ENCODE measurements around the gene KNL1. TPM values are rescaled to one million over a fixed set of nuclear protein-coding genes. Genes with fewer than 3 reads are reported as not detected.
"Not testable (repeated sequence)": the region's sequence is repeated elsewhere in the genome, so short reads cannot be mapped to it uniquely, and the experiment has no call there.

KNL1 gene
- total and polyA plus RNA-seq, 4 donors: 8.7 to 13.7 (median 10.4) TPM

DNA sequence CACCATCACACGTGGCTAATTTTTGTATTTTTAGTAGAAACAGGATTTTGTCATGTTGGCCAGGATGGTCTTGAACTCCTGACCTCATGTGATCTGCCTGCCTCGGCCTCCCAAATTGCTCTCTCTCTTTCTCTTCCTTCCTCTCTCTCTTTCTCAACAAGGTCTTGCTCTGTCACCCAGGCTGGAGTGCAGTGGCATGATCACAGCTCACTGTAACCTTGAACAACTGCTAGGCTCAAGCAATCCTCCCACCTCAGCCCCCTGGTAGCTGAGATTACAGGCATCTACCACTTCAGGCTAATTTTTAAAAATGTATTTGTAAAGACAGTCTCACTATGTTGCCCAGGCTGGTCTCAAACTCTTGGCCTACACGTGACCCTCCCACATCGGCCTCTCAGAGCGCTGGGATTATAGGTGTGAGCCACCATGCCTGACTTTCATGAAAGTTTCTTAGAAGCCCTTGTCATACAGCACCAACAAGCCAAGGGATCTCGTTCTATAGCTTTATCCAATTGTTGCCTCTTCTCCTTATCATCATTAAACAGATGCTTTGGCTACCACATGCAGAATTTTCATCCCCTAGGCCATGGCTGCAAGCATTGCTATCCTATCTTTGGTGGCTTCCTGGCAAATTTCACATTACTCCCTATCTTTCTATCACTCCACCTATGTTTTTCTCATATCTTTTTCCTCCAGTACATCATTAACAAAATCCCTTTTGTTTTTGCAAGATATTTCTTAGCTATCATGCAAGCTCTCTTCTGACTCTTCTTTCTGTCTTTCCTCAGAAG, 34.9 kb upstream of the KNL1 start:
- peaks cover 13% of the 10 kb centered on the region for H3K4me1 ChIP-seq (ENCODE audit: control insufficient read depth, insufficient read depth, low read length)
- H3K27ac ChIP-seq (ENCODE audit: low read depth, low read length): no peak overlapping the region
- H3K9me3 ChIP-seq (ENCODE audit: control insufficient read depth, insufficient read depth, low read length): no peaks in the 10 kb centered on the region
- 96% methylated on average over 5 of the region's 6 CpGs for WGBS (ENCODE audit: insufficient coverage)
- peaks cover 9% of the 10 kb centered on the region for H3K36me3 ChIP-seq (ENCODE audit: control insufficient read depth, insufficient read depth, low read length)
- H3K27me3 ChIP-seq (ENCODE audit: control insufficient read depth, insufficient read depth, low read length): no peaks in the 10 kb centered on the region
- no peak overlapping the region for H3K4me3 ChIP-seq (ENCODE audit: low read depth, low read length)
- DNase-seq (ENCODE audit: low read depth in 4 of 6, low spot score in 6 of 6): no peak

DNA sequence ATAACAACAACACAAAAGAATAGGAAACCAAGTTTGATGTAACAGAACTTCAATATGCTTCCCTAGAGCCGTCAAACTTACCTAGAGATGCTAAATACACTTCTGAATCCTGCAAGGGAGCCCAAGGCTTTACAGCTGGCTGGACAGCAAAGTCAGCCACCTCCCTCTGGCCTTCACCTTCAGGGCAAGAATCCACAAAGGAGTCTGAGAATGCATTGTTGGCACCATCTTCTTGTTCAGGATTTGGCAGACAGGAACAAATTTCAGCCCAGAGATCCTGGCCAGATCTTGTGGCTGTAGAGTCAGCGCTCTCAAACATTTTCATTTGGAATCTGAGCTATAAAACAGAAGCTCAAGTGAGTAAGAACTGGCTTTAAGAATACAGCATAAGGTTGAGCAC, 31.4 kb upstream of the KNL1 start:
- no peak overlapping the region for H3K4me3 ChIP-seq (ENCODE audit: low read depth, low read length)
- H3K36me3 ChIP-seq (ENCODE audit: control insufficient read depth, insufficient read depth, low read length): peaks cover 4% of the 10 kb centered on the region
- no peak for DNase-seq (ENCODE audit: low read depth in 4 of 6, low spot score in 6 of 6)
- H3K9me3 ChIP-seq (ENCODE audit: control insufficient read depth, insufficient read depth, low read length): no peaks in the 10 kb centered on the region
- no peaks in the 10 kb centered on the region for H3K27me3 ChIP-seq (ENCODE audit: control insufficient read depth, insufficient read depth, low read length)
- WGBS (ENCODE audit: insufficient coverage): 75% methylated on average over 1 of the region's 2 CpGs
- peaks cover 16% of the 10 kb centered on the region for H3K4me1 ChIP-seq (ENCODE audit: control insufficient read depth, insufficient read depth, low read length)
- no peak overlapping the region for H3K27ac ChIP-seq (ENCODE audit: low read depth, low read length)

DNA sequence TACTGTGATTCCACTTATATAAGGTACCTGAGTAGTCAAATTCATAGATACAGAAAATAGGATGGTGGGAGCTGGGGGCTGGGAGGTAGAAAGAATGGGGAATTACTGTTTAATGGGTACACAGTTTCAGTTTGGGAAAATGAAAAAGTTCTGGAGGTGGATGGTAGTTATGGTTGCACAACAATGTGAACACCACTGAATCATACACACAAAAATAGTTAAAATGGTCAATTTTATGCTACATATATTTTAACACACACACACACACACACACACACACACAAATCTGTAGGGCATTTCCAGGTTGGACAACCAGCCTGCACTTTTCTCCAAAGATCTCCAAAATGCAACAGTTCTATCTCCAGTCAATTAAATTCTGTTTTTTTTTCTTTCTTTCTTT, 30.6 kb upstream of the KNL1 start:
- Histone ChIP-seq H3K27ac (ENCODE audit: low read depth, low read length) (no peak overlapping the region), H3K27me3 (ENCODE audit: control insufficient read depth, insufficient read depth, low read length) (no peaks in the 10 kb centered on the region), H3K9me3 (ENCODE audit: control insufficient read depth, insufficient read depth, low read length) (no peaks in the 10 kb centered on the region), H3K4me1 (ENCODE audit: control insufficient read depth, insufficient read depth, low read length) (peaks cover 16% of the 10 kb centered on the region), H3K4me3 (ENCODE audit: low read depth, low read length) (no peak overlapping the region), H3K36me3 (ENCODE audit: control insufficient read depth, insufficient read depth, low read length) (peaks cover 4% of the 10 kb centered on the region)
- no peak for DNase-seq (ENCODE audit: low read depth in 4 of 6, low spot score in 6 of 6)

DNA sequence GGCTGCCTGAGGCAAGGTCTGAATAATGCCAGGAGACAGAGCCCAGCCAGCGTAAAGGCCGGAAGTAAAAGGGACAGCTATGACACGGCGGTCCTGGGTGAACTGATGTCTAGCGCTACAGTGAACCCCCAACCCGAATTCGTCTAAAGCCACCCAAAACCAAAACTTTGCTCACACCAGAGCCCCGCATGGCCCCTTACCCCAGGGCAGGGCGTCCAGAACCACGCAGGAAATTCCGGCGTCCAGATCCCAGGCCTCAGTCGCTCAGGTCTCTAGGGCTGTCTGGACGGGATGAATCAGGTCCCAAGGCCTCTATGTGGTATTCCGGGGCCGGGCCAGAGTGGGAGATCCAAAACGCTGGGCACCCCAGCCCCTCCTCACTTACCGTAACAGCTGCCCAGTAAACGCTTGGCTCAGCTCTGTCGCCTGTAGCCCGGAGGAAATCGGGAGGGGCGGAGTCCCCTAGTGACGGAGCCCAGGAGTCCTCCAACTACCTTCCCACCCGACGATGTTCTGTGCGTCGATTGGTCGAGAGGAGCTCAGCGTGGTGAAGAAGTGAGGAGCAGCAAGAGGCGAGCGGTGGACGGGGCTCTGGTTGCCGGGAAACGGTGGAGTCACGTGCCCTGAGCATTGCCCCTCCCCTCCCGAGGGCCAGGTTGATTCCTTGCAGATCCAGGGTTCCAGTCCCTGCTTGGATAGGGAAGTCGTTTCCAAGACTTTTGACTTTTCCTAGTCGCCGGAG, 29.3 kb upstream of the KNL1 start, which contains the start of gene CCDC32:
TSS of gene CCDC32 (minus strand) at position 452 of the 742 bp plus-strand sequence. CDS start 2,027 bp downstream, outside the sequence.
- H3K27ac ChIP-seq (ENCODE audit: low read depth, low read length): peak within 1 kb of the TSS; percentile 97
- peaks cover 18% of the 10 kb centered on the region for H3K4me1 ChIP-seq (ENCODE audit: control insufficient read depth, insufficient read depth, low read length)
- WGBS (ENCODE audit: insufficient coverage): under 1% methylated on average over 37 of the region's 40 CpGs
- no peaks in the 10 kb centered on the region for H3K36me3 ChIP-seq (ENCODE audit: control insufficient read depth, insufficient read depth, low read length)
- peak within 1 kb of the TSS; percentile 98 for H3K4me3 ChIP-seq (ENCODE audit: low read depth, low read length)
- no peaks in the 10 kb centered on the region for H3K9me3 ChIP-seq (ENCODE audit: control insufficient read depth, insufficient read depth, low read length)
- H3K27me3 ChIP-seq (ENCODE audit: control insufficient read depth, insufficient read depth, low read length): no peaks in the 10 kb centered on the region
- peak; percentile 93 to 99 (median 97) for DNase-seq (ENCODE audit: low read depth in 4 of 6, low spot score in 6 of 6)

DNA sequence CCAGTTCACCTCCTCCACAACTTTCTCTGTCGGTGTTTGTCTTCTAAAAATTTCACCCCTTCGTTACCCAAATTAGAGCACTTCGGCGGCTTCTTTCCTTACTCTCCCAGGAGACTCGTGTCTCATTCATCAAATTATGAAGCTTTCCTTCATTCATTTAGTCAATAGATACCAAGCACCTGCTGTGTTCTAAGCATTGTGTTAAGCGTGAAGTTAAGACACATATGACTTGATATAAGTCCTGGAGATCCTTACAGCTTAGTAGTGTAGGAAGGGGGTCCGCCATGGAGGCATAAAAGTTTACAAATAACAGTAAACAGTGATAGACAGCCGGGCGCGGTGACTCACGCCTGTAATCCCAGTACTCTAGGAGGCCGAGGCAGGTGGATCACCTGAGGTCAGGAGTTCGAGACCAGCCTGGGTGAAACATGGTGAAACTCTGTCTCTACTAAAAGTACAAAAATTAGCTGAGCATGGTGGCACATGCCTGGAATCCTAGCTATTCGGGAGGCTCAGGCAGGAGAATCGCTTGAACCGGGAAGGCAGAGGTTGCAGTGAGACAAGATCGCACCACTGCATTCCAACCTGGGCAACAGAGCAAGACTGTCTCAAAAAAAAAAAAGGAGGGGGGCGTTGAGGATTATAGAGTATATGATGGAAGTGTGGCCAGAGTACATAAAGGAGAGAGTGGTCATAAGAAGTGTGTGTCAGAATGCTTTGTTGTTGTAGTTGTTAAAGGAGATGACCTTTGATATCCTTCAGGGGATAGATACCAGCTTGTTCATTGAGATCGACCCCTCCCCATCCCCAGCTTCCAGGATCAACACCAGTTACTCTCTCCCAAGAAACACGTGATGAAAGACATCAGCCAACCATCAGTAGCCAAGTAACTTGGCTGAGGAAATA, 28.5 kb upstream of the KNL1 start:
- H3K4me3 ChIP-seq (ENCODE audit: low read depth, low read length): peak overlapping the region; percentile 98
- WGBS (ENCODE audit: insufficient coverage): 63% methylated on average over 12 of the region's 20 CpGs
- H3K27ac ChIP-seq (ENCODE audit: low read depth, low read length): peak overlapping the region; percentile 97
- H3K9me3 ChIP-seq (ENCODE audit: control insufficient read depth, insufficient read depth, low read length): no peaks in the 10 kb centered on the region
- no peaks in the 10 kb centered on the region for H3K36me3 ChIP-seq (ENCODE audit: control insufficient read depth, insufficient read depth, low read length)
- H3K27me3 ChIP-seq (ENCODE audit: control insufficient read depth, insufficient read depth, low read length): no peaks in the 10 kb centered on the region
- DNase-seq (ENCODE audit: low read depth in 4 of 6, low spot score in 6 of 6): no peak
- H3K4me1 ChIP-seq (ENCODE audit: control insufficient read depth, insufficient read depth, low read length): peaks cover 22% of the 10 kb centered on the region

DNA sequence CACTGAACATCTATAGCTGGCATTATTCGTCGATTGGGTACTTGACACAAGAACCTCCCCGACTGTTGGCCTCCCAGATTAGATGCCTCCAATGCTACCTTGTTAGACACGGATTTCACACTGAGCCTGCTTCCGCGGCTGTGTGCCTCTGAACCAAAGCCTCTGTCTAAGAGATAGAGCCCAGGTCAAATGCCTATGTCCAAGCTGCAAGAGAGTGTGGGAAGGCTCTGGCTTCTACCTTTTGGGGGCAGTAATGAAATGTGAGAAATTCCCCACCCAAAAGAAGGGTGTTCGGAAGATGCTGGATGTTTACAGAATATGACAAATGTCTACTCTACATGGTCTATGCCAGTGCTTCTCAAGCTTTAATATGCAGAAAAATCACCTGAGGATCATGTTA, 26.9 kb upstream of the KNL1 start:
- no peak for DNase-seq (ENCODE audit: low read depth in 4 of 6, low spot score in 6 of 6)
- Histone ChIP-seq H3K27me3 (ENCODE audit: control insufficient read depth, insufficient read depth, low read length) (no peaks in the 10 kb centered on the region), H3K27ac (ENCODE audit: low read depth, low read length) (no peak overlapping the region), H3K4me1 (ENCODE audit: control insufficient read depth, insufficient read depth, low read length) (peaks cover 22% of the 10 kb centered on the region), H3K36me3 (ENCODE audit: control insufficient read depth, insufficient read depth, low read length) (peaks cover 5% of the 10 kb centered on the region), H3K4me3 (ENCODE audit: low read depth, low read length) (no peak overlapping the region), H3K9me3 (ENCODE audit: control insufficient read depth, insufficient read depth, low read length) (no peaks in the 10 kb centered on the region)
- WGBS (ENCODE audit: insufficient coverage): 44% methylated on average over 6 of the region's 7 CpGs

DNA sequence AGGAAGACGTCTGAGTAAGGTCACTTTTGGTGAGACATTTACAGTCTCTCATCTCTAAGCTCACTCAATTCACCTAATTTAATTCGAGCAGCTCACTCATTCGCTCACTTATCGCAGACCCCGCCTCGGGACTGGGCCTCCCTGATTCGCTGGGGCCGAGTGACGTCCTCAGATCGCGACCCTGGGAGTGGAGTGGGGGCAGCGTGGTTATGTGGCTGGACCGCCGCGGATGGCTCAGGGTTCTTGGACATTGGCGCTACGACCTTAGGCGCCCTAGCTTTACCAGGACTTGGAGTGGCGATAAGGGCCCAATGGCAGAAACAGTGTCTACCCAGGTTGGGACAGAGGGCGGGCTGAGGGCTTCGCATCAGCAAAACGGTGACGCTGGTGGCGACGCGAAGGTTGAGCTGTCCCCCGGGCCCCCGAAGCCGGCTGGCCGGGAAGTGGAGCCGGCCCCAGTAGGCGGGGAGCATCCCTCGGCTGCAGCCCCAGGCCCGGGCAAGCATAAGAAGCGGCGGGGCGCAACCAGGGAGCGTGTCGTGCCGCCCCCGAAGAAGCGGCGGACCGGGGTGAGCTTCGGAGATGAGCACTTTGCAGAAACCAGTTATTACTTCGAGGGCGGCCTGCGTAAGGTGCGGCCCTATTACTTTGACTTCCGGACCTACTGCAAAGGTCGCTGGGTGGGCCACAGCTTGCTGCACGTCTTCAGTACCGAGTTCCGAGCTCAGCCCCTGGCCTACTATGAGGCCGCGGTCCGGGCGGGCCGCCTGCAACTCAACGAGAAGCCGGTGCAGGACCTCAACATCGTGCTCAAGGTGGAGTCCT, 24.7 kb upstream of the KNL1 start, which contains the start of gene RPUSD2:
TSS of gene RPUSD2 (plus strand) at position 171 of the 825 bp plus-strand sequence. CDS start at position 210, 39 bp downstream.
- H3K36me3 ChIP-seq (ENCODE audit: control insufficient read depth, insufficient read depth, low read length): peaks cover 19% of the 10 kb centered on the region
- no peaks in the 10 kb centered on the region for H3K9me3 ChIP-seq (ENCODE audit: control insufficient read depth, insufficient read depth, low read length)
- peak within 1 kb of the TSS; percentile 92 for H3K4me3 ChIP-seq (ENCODE audit: low read depth, low read length)
- H3K4me1 ChIP-seq (ENCODE audit: control insufficient read depth, insufficient read depth, low read length): peaks cover 9% of the 10 kb centered on the region
- under 1% methylated on average over 59 of the region's 62 CpGs for WGBS (ENCODE audit: insufficient coverage)
- DNase-seq (ENCODE audit: low read depth in 4 of 6, low spot score in 6 of 6): peak; percentile 89 to 98 (median 92)
- peak within 1 kb of the TSS; percentile 90 for H3K27ac ChIP-seq (ENCODE audit: low read depth, low read length)
- H3K27me3 ChIP-seq (ENCODE audit: control insufficient read depth, insufficient read depth, low read length): no peaks in the 10 kb centered on the region

DNA sequence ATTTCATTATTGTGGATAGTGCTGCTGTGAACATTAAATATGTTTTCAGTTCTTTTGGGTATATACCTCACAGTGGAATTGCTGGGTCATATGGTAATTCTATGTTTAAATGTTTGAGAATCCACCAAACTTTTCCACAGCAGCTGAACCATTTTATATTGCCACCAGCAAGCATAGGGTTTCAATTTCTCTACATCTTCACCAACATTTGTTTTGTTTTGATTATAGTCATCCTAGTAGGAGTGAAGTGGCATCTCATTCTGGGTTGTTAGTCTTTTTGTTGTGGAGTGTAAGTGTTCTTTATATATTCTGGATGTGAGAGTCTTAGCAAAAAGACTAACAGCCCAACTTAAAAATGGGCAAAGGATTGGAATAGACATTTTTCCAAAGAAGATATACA, 18.9 kb upstream of the KNL1 start:
- Histone ChIP-seq H3K27ac (ENCODE audit: low read depth, low read length) (no peak overlapping the region), H3K36me3 (ENCODE audit: control insufficient read depth, insufficient read depth, low read length) (peaks cover 19% of the 10 kb centered on the region), H3K27me3 (ENCODE audit: control insufficient read depth, insufficient read depth, low read length) (no peaks in the 10 kb centered on the region), H3K4me3 (ENCODE audit: low read depth, low read length) (no peak overlapping the region), H3K4me1 (ENCODE audit: control insufficient read depth, insufficient read depth, low read length) (peaks cover under 1% of the 10 kb centered on the region), H3K9me3 (ENCODE audit: control insufficient read depth, insufficient read depth, low read length) (no peaks in the 10 kb centered on the region)
- DNase-seq (ENCODE audit: low read depth in 4 of 6, low spot score in 6 of 6): no peak

DNA sequence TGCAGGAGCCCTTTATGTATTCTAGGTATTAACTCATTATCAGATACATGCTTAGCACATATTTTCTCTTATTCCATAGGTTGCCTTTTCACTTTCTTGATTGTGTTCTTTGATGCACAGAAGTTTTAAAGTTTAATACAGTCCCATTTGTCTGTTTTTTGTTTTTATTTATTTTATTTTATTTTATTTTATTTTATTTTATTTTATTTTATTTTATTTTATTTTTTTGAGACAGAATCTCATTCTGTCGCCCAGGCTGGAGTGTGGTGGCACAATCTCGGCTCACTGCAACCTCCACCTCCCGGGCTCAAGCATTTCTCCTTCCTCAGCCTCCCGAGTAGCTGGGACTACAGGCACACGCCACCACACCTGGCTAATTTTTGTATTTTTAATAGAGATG, 17.1 kb upstream of the KNL1 start:
- no CpG with 5 or more reads among the region's 5 CpGs for WGBS (ENCODE audit: insufficient coverage)
- H3K36me3 ChIP-seq (ENCODE audit: control insufficient read depth, insufficient read depth, low read length): peaks cover 14% of the 10 kb centered on the region
- H3K27ac ChIP-seq (ENCODE audit: low read depth, low read length); H3K4me3 ChIP-seq (ENCODE audit: low read depth, low read length); H3K27me3 ChIP-seq (ENCODE audit: control insufficient read depth, insufficient read depth, low read length); DNase-seq (ENCODE audit: low read depth in 4 of 6, low spot score in 6 of 6); H3K9me3 ChIP-seq (ENCODE audit: control insufficient read depth, insufficient read depth, low read length); H3K4me1 ChIP-seq (ENCODE audit: control insufficient read depth, insufficient read depth, low read length): not testable (repeated sequence)
